ENCODE results near the gene POFUT1. TPM values are rescaled to one million over a fixed set of nuclear protein-coding genes. Genes with fewer than 3 reads are reported as not detected.

The POFUT1 gene
- polyA plus RNA-seq, 3 donors, result 10.9 to 22.8 (median 11.8) TPM

GRCh38 chr20:32237419-32237818 lies 29.7 kb downstream of the POFUT1 start:
- H2AFZ ChIP-seq (ENCODE audit: insufficient read depth, low read depth, low read length, poor library complexity, severe bottlenecking), result no peak overlapping the region
- H3K9ac ChIP-seq (ENCODE audit: insufficient read depth, low read length, poor library complexity, severe bottlenecking), result no peak overlapping the region
- H3K27me3 Mint-ChIP-seq (ENCODE audit: low read depth in 3 of 3), result no peaks in the 10 kb centered on the region
- H3K4me3 Mint-ChIP-seq, result no peak overlapping the region
- peaks cover 37 to 41% of the 10 kb centered on the region in 2 donors for H3K36me3 Mint-ChIP-seq
- no peaks in the 10 kb centered on the region for H3K9me3 ChIP-seq (replicated peaks in 1 of 2; ENCODE audit: control insufficient read depth in 1 of 2, insufficient read depth in 1 of 2, low read length in 2 of 2)
- H3K4me1 ChIP-seq (ENCODE audit: control insufficient read depth in 1 of 2, insufficient read depth in 2 of 2, low read length in 2 of 2), result peaks cover 38 to 52% of the 10 kb centered on the region in 2 donors
- H3K27ac Mint-ChIP-seq, result peak overlapping the region in 1 of 7 donors; percentile 60
- H3K27ac ChIP-seq (ENCODE audit: low read depth in 1 of 2, low read length in 2 of 2), result no peak overlapping the region
- peaks cover 47% of the 10 kb centered on the region for H3K4me1 Mint-ChIP-seq
- WGBS (ENCODE audit: insufficient coverage), result 99% methylated on average over 5 of the region's 6 CpGs
- no peak for TF ChIP-seq CTCF (IDR thresholded peaks at IDR 0.05)
- H3K9me3 Mint-ChIP-seq, result peaks cover 0 to 2% (median 0%) of the 10 kb centered on the region in 7 donors
- H3K27me3 ChIP-seq (ENCODE audit: control insufficient read depth in 2 of 2, insufficient read depth in 2 of 2, low read length in 2 of 2), result no peaks in the 10 kb centered on the region
- intact Hi-C loops (cut with micrococcal nuclease), result no loop called here
- H4K20me1 ChIP-seq (ENCODE audit: insufficient read depth, low read length), result no peaks in the 10 kb centered on the region
- no peak overlapping the region for H3K4me3 ChIP-seq (replicated peaks in 1 of 3; ENCODE audit: low read depth in 2 of 3, low read length in 3 of 3)
- H3K4me2 ChIP-seq (replicated peaks; ENCODE audit: extremely low read depth, low read length, poor library complexity, severe bottlenecking), result no peak overlapping the region
- H3K36me3 ChIP-seq (replicated peaks in 1 of 2; ENCODE audit: control insufficient read depth in 1 of 2, insufficient read depth in 2 of 2, low read length in 2 of 2), result peaks cover 16 to 32% of the 10 kb centered on the region in 2 donors
- H3K79me2 ChIP-seq (ENCODE audit: insufficient read depth, low read length), result no peaks in the 10 kb centered on the region
- no peak for DNase-seq

- Histone ChIP-seq H2AFZ (ENCODE audit: insufficient read depth, low read depth, low read length, poor library complexity, severe bottlenecking) (no peak overlapping the region), H3K9me3 (replicated peaks in 1 of 2; ENCODE audit: control insufficient read depth in 1 of 2, insufficient read depth in 1 of 2, low read length in 2 of 2) (no peaks in the 10 kb centered on the region), H3K4me3 (replicated peaks in 1 of 3; ENCODE audit: low read depth in 2 of 3, low read length in 3 of 3) (no peak overlapping the region), H4K20me1 (ENCODE audit: insufficient read depth, low read length) (no peaks in the 10 kb centered on the region), H3K36me3 (replicated peaks in 1 of 2; ENCODE audit: control insufficient read depth in 1 of 2, insufficient read depth in 2 of 2, low read length in 2 of 2) (peaks cover 14 to 32% of the 10 kb centered on the region in 2 donors), H3K9ac (ENCODE audit: insufficient read depth, low read length, poor library complexity, severe bottlenecking) (no peak overlapping the region), H3K27me3 (ENCODE audit: control insufficient read depth in 2 of 2, insufficient read depth in 2 of 2, low read length in 2 of 2) (no peaks in the 10 kb centered on the region), H3K27ac (ENCODE audit: low read depth in 1 of 2, low read length in 2 of 2) (no peak overlapping the region), H3K4me2 (replicated peaks; ENCODE audit: extremely low read depth, low read length, poor library complexity, severe bottlenecking) (no peak overlapping the region), H3K4me1 (ENCODE audit: control insufficient read depth in 1 of 2, insufficient read depth in 2 of 2, low read length in 2 of 2) (peaks cover 25 to 39% of the 10 kb centered on the region in 2 donors), H3K79me2 (ENCODE audit: insufficient read depth, low read length) (no peaks in the 10 kb centered on the region)
- H3K27ac Mint-ChIP-seq, result no peak overlapping the region
- H3K36me3 Mint-ChIP-seq, result peaks cover 27 to 30% of the 10 kb centered on the region in 2 donors
- H3K27me3 Mint-ChIP-seq (ENCODE audit: low read depth in 3 of 3), result no peaks in the 10 kb centered on the region
- peaks cover 34% of the 10 kb centered on the region for H3K4me1 Mint-ChIP-seq
- H3K4me3 Mint-ChIP-seq, result no peak overlapping the region
- H3K9me3 Mint-ChIP-seq, result peaks cover 0 to 2% (median 0%) of the 10 kb centered on the region in 7 donors
- WGBS (ENCODE audit: insufficient coverage), result 87% methylated on average over 6 of the region's 9 CpGs
- DNase-seq, result no peak
- no peak for TF ChIP-seq CTCF (IDR thresholded peaks at IDR 0.05)
- intact Hi-C loops (cut with micrococcal nuclease), result no loop called here
These were observed 31.1 kb downstream of the POFUT1 start for GRCh38 chr20:32238483-32239425.

Data from CD14-positive monocyte (primary cell).